HG03521 (cell line): ENCODE results near the gene DCLRE1A.
"Not testable (repeated sequence)": the region's sequence is repeated elsewhere in the genome, so short reads cannot be mapped to it uniquely, and the experiment has no call there.

Experiments used
- ATAC-seq: cut with Tn5 transposase; IDR thresholded peaks from one replicate; pipeline ENCODE4 v1.9.1; 2021; ENCODE audit warnings: mild to moderate bottlenecking, moderate library complexity; ENCODE audit not compliant: unreplicated experiment

Gene DCLRE1A

GRCh38 chr10:113859261-113859660, 5.4 kb upstream of the DCLRE1A start:
- ATAC-seq: peak; percentile 38

GRCh38 chr10:113858541-113858940, 4.7 kb upstream of the DCLRE1A start:
- ATAC-seq: no peak

GRCh38 chr10:113857210-113857609, 3.3 kb upstream of the DCLRE1A start:
- no peak for ATAC-seq

- ATAC-seq: no peak
Observed at GRCh38 chr10:113856563-113856962, 2.7 kb upstream of the DCLRE1A start.

GRCh38 chr10:113854761-113855588, 1.1 kb upstream of the DCLRE1A start:
- ATAC-seq: peak; percentile 37

- ATAC-seq: no peak
Observed at GRCh38 chr10:113853578-113854012, 287 bp downstream of the DCLRE1A start.

- ATAC-seq: no peak
Observed at GRCh38 chr10:113849946-113850345, 3.9 kb downstream of the DCLRE1A start.

GRCh38 chr10:113849140-113849803, 4.6 kb downstream of the DCLRE1A start:
- ATAC-seq: no peak

GRCh38 chr10:113846036-113846435, 7.8 kb downstream of the DCLRE1A start:
- no peak for ATAC-seq

GRCh38 chr10:113843972-113844485, 9.9 kb downstream of the DCLRE1A start:
- no peak for ATAC-seq

- no peak for ATAC-seq
Observed at GRCh38 chr10:113842171-113842570, 11.7 kb downstream of the DCLRE1A start.

GRCh38 chr10:113828567-113828966, 25.3 kb downstream of the DCLRE1A start:
- not testable (repeated sequence) for ATAC-seq

- ATAC-seq: no peak
Observed at GRCh38 chr10:113825791-113826190, 28.1 kb downstream of the DCLRE1A start.

- no peak for ATAC-seq
Observed at GRCh38 chr10:113823389-113823788, 30.5 kb downstream of the DCLRE1A start.

GRCh38 chr10:113822174-113822573, 31.7 kb downstream of the DCLRE1A start:
- ATAC-seq: no peak

- ATAC-seq: not testable (repeated sequence)
Observed at GRCh38 chr10:113821306-113821705, 32.6 kb downstream of the DCLRE1A start.

GRCh38 chr10:113820507-113820906, 33.4 kb downstream of the DCLRE1A start:
- no peak for ATAC-seq

GRCh38 chr10:113819989-113820388, 33.9 kb downstream of the DCLRE1A start:
- ATAC-seq: no peak

- not testable (repeated sequence) for ATAC-seq
Observed at GRCh38 chr10:113814700-113815099, 39.2 kb downstream of the DCLRE1A start.

GRCh38 chr10:113808168-113808567, 45.7 kb downstream of the DCLRE1A start:
- ATAC-seq: no peak

- ATAC-seq: no peak
Observed at GRCh38 chr10:113806503-113806902, 47.4 kb downstream of the DCLRE1A start.

- ATAC-seq: no peak
Observed at GRCh38 chr10:113802997-113803396, 50.9 kb downstream of the DCLRE1A start.
